Pons (tissue), 1 donor: ENCODE measurements around the gene TAGAP.

Experiments
- DNase-seq: peaks from one replicate; pipeline ENCODE4 v3.0.0-alpha.2; 2016; ENCODE audit warnings: low spot score

The TAGAP gene

DNA sequence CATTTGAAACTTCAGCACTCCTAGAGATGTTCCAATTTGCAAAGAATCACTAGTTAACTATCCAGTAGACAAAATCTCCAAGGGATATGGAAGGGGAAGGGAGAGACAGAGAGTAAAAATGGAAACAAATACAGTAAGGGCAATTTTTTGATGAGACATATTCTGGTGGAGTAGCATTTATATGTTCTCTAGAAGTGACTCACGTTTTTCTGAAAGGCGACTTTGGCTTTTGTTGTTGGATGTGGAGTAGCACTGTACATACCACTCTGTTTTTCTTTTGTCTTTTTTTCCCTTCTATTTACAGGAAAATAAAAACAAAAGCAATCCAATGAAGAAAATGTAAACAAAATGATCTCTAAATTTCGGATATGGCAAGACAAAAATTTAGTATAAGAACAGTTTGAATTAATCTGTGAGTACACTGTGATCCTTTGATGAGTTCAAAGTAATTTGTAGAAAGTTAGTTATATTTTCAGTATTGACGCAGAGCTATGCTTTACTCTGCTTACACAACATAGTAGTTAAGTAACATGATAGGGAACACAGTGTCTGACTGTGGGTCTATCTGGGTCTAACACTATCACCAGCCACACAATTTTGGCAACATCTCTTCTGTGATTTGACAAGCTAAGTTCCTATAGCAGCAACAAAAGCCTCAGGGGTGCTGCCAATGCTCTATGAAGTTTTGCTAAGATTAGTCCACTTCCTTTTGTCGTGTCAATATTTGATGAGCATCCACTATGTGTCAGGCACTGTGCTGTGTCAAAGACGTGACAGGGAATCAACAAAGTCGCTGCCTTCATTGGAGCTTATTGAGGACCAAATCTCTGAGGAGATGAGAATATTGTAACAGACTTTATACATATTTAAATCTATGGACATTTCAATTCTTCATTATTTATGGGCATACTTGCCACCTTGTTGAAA lies 27.3 kb upstream of the TAGAP start:
- no peak for DNase-seq

DNA sequence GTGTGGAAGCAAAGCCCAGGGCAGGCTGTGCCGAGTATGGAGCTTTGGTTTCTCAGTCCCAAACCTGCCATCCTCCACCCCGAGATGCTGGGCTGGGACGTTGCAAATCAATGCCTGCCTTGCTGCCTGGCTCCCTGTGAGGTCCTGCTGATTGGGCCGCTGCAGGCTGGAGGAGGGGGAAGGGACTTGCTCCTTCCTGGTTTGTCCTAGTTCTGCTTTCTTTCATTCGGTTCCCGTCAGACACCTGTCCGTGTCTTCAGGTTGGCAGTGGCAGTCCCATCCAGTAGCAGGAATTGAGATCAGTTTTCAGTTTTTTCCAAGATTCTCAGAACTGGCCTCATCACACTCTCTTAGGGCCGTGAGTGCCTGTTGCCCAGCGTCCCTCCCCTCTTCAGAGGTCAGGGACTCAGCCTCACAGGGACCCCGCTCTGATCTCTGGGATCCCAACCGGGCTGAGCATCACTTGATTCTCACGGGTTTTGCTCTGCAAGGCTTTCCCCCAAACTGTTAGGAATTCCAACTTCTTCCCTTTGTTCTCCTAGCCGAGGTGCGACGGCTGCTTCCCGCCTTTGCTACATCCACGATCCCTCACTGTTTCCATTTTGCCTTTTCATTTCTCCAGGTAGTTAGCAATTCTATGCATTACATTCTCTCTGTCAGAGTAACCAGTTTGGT lies 24.2 kb upstream of the TAGAP start:
- DNase-seq = peak; percentile 23

DNA sequence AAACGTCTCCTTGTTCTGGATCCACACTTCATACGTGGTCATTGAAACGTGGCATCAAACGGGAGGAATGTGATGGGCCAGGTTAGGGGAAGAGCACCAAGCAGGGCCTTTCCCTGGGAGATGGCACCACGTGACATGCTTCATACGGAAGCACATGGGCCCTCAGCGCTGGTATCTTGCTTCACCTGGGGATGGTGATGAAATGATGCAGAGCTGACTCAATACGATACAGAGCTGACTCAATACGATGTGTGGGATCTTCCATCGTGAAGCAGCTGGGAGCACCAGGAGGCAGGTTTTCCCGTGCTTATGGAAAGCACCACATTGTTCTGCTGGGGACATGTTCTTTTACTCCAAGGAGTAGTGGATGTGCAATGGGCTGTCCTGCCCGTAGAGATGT lies 22.5 kb upstream of the TAGAP start:
- DNase-seq = no peak

- no peak for DNase-seq
These were observed 21.7 kb upstream of the TAGAP start for GRCh38 chr6:159066483-159066882.

- DNase-seq = no peak
These were observed 21.1 kb upstream of the TAGAP start for GRCh38 chr6:159065759-159066329.

DNA sequence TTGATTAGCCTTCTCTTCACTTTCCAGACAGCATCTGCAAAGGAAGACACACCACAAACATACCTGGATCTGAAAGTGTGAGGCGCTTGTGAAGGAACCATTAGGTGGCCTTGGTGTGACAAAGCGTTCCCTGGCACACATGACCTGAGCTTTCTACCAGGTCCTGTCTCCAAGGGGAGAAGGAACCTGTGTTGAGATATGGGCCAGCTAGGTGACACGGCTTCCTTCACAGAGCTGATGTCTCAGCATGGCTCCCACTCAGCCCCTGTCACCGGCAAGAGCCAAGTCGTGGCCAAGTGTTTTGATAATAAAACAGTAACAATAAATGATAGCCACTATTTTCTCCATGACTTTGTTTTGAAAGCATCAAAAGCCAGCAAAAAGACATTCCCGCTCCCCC lies 20.3 kb upstream of the TAGAP start:
- no peak for DNase-seq

- peak; percentile 41 for DNase-seq
These were observed 19.7 kb upstream of the TAGAP start for GRCh38 chr6:159064477-159064876.

DNA sequence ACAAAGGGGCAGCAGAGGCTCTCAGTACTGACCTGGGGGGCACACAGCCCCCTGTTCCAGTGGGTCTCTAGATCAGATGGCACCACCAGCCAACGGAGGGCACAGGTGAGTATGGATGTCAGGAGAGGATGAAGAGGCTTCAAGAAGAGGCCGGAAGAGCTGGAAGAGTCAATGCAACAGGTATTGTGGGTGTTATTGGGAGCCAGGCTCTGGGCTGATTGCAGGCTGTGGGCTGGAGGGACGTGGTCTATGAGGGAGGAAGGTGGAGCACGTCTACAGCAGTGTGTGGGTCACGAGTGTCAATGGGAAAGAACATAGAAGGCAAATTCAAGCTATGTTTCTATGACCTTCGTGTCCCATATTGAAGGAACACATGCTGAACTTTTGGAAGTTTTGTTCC lies 18.8 kb upstream of the TAGAP start:
- DNase-seq = no peak

- peak; percentile 39 for DNase-seq
These were observed 18.2 kb upstream of the TAGAP start for GRCh38 chr6:159062976-159063375.

- no peak for DNase-seq
These were observed 17.8 kb upstream of the TAGAP start for GRCh38 chr6:159062564-159062945.

DNA sequence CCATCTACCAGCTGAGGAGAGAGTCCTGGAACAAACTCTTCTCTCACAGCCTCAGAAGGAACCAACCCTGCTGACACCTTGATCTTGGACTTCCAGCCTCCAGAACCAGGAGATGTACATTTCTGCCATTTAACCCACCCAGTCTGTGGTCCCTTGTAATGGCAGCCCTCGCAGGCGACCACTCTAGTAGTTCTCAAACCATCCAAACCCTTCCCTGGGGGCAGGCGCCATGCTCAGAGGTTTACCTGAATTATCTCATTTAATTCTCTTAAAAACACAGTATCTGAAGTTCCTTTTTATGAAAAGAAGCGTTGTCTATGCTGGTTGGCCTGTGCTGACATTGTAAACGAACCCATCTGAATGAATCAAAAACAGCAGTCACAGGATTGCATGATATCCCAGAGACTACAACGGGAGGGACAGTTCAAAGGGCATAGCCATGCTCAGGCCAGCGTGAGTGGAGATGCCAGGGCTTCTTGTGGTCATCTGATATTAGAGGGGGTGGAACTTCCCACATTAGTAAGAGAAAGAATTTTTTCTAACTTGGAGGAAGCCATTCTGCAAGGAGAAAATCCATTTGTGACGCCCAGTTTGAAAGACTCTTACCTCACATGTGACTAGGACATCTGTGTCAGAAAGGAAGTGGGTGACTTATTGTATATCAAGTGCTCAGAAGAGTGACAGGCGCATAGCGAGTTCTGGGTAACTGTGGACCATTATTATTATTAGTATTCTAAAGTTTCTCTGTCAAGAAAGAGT lies 17.2 kb upstream of the TAGAP start:
- DNase-seq = peak; percentile 52

- DNase-seq = no peak
These were observed 16.4 kb upstream of the TAGAP start for GRCh38 chr6:159061146-159061545.

GRCh38 chr6:159059885-159060506 lies 15.2 kb upstream of the TAGAP start:
- no peak for DNase-seq

DNA sequence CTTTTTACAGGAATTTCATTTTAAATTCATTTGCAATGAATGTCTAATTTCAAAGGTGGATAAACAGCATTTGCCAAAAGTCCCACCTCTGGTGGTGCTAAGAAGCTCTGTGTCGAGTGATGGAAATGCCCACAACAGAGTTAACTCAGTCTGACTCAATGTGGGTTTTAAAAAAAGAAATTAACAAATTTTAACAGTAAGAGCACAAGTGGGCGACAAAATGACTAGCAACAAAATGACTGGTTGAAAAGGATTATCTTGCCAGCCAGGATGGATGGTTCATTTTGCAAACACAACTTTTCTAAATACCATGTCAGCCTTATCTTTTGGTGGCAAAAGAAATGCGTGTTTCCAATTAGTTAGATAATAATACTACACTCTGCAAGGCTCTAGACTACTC lies 14.3 kb upstream of the TAGAP start:
- no peak for DNase-seq

- DNase-seq = no peak
These were observed 12.1 kb upstream of the TAGAP start for GRCh38 chr6:159056899-159057298.

DNA sequence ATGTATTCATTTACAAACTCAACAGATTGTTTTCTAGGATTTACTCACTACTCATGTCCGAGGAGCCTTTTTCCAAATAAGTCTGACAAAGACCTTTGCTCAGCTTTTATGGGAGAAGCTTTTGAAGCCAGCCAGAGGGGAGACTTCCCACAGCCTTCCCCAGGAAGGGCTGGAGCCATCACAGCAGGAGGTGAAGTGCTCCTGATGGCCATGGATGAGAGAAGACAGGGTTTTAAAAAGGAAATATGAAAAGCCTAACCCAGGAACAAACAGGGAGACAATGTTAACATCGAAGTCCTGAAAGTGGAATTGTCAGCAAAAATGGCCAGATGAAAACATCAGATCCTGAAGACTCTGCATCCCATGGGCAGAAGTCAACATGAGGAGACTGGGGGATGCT lies 11.6 kb upstream of the TAGAP start:
- DNase-seq = no peak

DNA sequence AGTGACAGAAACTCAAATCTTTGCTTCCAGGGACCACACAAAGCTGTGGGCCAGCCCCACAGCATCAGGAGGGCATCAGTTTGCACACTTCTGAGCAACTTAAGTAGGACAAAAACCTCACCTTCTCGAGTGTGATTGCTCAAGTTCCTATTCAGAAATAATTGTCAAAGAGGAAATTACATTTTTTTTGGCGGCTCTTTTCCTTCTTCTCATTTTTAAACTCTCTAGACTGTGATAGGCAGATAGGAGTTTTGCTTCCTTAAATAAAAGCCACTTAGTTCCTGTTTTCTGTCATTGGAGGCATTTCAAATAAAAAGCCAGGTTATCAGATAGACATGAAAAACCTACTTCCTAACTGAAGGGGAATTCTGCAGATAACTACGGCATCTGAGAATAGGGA lies 11.2 kb upstream of the TAGAP start:
- peak; percentile 76 for DNase-seq

GRCh38 chr6:159053781-159054398 lies 9.1 kb upstream of the TAGAP start:
- no peak for DNase-seq

- no peak for DNase-seq
These were observed 7.9 kb upstream of the TAGAP start for GRCh38 chr6:159052720-159053119.

- no peak for DNase-seq
These were observed 3.3 kb upstream of the TAGAP start for GRCh38 chr6:159047891-159048685.

GRCh38 chr6:159045801-159046200 lies 1.0 kb upstream of the TAGAP start:
- no peak for DNase-seq
